Stimulated activated CD4-positive, alpha-beta T cell treated with anti-CD3 and anti-CD28 coated beads, Interleukin-1b, Interleukin-23, amount 100 ng/mL, for 24 hours (primary cell): Measurements from ENCODE around the gene PTAFR.
"Not testable (repeated sequence)": the region's sequence is repeated elsewhere in the genome, so short reads cannot be mapped to it uniquely, and the experiment has no call there.

Source experiments
- DNase-seq, 4 experiments: peaks; one replicate each; pipeline ENCODE4 v3.0.0-alpha.2; 2020; ENCODE audit warnings: low read depth in 4 of 4, low spot score in 1 of 4

PTAFR gene

GRCh38 chr1:28145728-28146127 lies 30.8 kb downstream of the PTAFR start:
- no peak for DNase-seq

DNA sequence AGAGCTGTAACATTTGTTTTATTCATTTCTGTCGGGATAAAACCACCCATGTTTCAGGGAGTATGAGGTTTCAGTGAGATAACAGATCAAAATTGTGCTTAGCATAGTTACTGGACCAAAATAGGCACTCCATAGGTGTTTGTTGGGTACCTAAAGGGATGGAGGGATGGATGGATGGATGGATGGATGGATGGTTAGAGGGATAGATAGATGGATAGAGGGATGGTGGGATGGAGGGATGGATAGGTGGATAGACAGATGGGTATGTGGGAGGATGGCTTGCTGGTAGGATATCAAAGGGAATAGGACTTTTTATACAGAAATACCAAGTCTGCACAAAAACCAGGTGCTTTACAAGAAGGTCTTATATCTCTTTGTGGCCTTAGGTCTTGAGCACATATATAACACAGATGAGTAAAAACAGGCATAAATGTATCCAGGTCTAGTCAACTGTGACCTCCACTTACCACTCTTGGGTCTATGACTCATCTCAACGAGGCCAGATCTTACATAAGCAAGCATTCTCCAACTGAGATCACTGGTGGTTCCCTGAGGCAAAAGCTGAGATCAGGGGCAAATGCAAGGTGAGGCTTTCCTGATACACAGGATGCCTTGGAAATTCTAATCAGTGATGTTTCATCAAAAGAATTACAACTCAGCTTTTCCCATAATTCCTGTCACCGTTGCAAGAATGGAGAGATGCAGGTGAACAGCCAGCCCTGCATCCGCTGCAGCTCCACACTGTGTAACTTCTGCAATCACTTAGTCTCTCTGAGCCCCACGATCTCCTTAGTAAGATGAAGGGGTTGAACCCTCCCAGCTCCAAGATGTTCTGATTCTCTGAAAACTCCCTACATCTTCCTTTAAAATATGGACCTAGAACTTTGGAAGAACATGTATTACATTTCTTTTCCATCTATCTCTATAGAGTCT lies 32.0 kb downstream of the PTAFR start:
- DNase-seq = peak in 1 of 4 experiments; percentile 25

GRCh38 chr1:28143496-28144202 lies 32.8 kb downstream of the PTAFR start:
- no peak for DNase-seq

- DNase-seq = no peak
Observed at GRCh38 chr1:28141685-28142084, 34.8 kb downstream of the PTAFR start.

DNA sequence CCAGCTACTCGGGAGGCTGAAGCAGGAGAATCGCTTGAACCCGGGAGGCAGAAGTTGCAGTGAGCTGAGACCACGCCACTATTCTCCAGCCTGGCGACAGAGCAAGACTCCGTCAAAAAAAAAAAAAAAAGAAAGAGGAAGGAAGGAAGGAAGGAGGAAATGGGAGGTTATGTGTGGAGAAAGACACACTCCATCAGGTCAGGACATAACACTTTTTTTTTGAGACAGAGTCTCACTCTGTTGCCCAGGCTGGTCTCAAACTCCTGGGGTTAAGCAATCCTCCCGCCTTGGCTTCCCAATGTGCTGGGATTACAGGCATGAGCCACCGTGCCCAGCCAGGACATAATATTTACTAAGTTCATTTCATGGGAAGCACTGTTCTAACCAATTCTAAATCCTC lies 36.6 kb downstream of the PTAFR start:
- DNase-seq = not testable (repeated sequence)

GRCh38 chr1:28139025-28139712 lies 37.3 kb downstream of the PTAFR start:
- DNase-seq = no peak

DNA sequence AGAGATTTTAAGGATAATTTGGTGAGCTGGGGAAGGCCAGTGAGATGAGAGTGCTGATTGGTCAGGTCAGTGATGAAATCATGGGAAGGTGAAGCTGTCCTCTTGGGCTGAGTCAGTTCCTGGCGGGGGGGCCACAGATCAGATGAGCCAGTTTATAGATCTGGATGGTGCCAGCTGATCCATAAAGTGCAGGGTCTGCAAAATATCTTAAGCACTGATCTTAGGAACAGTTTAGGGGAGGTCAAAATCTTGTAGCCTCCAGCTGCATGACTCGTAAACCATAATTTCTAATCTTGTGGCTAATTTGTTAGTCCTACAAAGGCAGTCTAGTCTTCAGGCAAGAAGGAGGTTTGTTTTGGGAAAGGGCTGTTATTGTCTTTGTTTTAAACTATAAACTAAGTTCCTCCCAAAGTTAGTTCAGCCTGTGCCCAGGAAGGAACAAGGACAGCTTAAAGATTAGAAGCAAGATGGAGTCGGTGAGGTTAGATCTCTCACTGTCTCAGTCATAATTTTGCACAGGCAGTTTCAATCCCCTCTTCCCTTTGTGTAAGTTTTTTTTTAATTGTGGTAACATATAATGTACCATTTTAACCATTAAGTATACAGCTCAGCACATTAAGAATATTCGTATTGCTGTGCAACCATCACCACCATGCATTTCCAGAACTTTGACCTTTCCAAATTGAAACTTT lies 39.4 kb downstream of the PTAFR start:
- DNase-seq = no peak

DNA sequence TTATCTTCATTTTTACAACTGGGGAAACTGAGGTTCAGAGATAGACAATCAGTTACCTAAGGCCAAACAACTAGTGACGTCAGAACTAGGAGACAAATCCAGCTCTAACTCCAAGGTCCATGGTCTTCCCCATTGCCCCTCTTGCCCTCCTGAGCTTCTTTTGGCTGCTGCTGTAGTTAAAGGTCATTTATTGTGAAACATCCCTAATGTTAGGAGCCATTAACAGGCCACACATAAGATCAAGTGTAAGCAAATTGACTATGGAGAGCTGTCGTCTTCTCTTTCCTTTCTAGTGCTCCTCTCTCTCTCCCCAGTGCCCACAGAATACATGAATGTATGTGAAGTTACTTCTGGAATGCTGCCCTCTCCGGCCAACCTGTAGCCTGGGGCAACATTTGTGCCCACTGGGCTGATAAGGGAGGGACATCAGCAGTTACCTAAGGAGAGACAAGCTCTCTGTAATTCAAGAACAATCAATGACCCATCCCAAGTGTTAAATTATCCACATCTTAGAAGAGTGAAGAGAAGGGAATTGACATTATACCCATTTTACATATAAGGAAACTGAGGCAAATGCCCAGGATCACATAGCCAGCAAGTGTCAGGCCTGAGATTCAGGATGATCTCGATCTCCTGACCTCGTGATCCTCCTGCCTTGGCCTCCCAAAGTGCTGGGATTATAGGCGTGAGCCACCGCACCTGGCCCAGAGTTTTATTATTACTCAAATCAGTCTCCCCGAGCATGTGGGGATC lies 40.1 kb downstream of the PTAFR start:
- DNase-seq = no peak

GRCh38 chr1:28135371-28136168 lies 40.9 kb downstream of the PTAFR start:
- DNase-seq = no peak

GRCh38 chr1:28134651-28135207 lies 41.8 kb downstream of the PTAFR start:
- DNase-seq = no peak

- no peak for DNase-seq
Observed at GRCh38 chr1:28132171-28133167, 44.0 kb downstream of the PTAFR start.

- DNase-seq = no peak
Observed at GRCh38 chr1:28130901-28131300, 45.6 kb downstream of the PTAFR start.

DNA sequence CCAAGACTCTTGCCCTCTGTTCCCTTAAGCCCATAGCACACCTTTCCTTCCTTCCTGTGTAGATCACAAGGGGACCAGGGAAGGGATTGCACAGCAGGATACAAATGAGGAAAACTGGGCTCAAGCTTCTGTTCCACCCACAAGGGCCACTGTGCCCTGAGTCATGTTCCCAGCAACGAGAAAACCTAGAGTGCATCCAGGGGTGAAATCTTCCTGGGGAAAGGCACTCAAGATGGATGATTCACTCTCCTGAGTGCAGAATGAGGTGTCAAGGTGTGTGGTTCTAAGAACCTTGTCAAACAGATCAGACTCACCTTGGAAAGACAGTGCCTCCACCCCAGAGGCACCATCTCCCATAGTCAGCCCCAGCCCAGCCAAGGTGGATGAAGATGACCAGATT lies 47.3 kb downstream of the PTAFR start:
- DNase-seq = no peak

DNA sequence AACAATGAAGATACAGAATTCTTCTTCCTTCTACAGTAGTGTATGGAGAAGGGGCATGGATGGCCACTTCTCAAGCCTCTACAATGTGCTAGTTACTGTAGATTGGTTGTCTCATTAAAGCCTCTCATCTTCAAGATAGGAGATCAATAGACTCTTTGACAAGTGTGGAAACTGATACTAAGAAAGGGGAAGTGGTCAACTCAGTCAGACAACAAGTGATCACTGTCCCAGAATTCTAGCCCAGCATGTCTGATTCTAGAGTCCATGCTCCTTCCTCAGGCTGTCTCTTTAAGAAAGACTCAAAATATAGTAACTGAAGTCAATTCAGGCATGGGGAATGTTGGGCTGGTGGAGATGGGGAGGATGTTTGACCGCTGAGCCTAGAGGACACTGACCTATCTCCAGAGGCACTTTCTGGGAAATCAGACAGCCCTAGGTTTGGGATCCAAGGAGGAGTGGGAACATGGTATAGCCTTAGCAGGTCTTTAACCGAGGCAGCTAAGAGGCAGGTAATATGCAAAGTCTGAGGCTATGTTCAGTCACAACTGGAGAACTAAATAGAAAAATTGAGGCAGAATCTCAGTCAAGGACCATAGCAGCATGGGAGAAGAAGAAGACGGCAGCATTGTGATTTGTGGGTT lies 48.8 kb downstream of the PTAFR start:
- no peak for DNase-seq

GRCh38 chr1:28126783-28127490 lies 49.6 kb downstream of the PTAFR start:
- no peak for DNase-seq

DNA sequence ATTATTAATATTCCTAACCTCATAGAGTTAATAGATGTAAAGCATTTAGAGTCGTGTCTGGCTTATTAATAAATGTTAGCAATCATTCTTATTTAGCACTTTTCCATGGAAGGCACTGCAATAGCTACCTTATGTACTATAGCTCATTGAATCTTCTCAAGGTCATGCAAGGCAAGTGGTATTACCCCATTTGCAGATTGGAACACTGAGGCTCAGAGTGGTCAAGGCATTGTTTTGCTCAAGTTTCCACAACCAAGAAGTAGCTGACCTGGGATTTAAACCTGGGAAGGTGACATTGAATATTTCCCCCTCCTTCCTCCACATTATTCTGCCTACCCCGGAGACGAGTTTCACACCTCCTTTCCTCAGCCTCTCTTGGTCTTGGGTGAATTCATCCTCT lies 50.3 kb downstream of the PTAFR start:
- no peak for DNase-seq

- no peak for DNase-seq
Observed at GRCh38 chr1:28123461-28123961, 53.0 kb downstream of the PTAFR start.
